ENCODE data around the gene PICALM. TPM values are rescaled to one million over a fixed set of nuclear protein-coding genes. Genes with fewer than 3 reads are reported as not detected.

Gene PICALM, protein sequence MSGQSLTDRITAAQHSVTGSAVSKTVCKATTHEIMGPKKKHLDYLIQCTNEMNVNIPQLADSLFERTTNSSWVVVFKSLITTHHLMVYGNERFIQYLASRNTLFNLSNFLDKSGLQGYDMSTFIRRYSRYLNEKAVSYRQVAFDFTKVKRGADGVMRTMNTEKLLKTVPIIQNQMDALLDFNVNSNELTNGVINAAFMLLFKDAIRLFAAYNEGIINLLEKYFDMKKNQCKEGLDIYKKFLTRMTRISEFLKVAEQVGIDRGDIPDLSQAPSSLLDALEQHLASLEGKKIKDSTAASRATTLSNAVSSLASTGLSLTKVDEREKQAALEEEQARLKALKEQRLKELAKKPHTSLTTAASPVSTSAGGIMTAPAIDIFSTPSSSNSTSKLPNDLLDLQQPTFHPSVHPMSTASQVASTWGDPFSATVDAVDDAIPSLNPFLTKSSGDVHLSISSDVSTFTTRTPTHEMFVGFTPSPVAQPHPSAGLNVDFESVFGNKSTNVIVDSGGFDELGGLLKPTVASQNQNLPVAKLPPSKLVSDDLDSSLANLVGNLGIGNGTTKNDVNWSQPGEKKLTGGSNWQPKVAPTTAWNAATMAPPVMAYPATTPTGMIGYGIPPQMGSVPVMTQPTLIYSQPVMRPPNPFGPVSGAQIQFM
- total RNA-seq (ENCODE audit: low replicate concordance): 280 and 318 TPM in 2 replicates

DNA sequence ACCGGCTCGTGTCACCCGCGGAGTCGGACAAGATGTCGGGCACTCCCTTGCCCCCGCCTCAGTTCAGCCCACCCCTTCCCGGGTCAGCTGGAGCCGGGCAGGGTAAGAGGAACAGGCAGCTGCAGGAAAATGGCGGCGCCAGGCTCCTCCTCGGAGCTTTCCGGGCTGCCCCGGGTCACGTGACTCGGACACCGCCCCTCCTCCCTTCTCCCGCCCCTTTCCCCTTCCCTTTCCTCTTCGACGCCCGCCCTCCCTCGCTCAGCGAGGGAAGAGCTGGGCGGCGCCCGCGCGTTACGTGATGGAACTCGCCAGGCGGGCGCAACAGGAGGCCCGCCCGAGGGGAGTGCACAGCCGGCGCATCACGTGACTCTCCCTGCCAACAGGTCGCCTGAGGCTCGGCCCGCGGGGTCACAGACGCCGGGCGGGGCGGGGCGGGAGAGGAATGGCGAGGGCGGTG lies at the start of gene PICALM:
Gene PICALM, minus strand, starts transcription at position 134 of the 457 bp plus-strand sequence. CDS start 304 bp downstream, outside the sequence.
- peak within 1 kb of the TSS; percentile 90 for H3K4me3 ChIP-seq (ENCODE audit: low read depth, low read length)
- TF ChIP-seq, protein P1, sequence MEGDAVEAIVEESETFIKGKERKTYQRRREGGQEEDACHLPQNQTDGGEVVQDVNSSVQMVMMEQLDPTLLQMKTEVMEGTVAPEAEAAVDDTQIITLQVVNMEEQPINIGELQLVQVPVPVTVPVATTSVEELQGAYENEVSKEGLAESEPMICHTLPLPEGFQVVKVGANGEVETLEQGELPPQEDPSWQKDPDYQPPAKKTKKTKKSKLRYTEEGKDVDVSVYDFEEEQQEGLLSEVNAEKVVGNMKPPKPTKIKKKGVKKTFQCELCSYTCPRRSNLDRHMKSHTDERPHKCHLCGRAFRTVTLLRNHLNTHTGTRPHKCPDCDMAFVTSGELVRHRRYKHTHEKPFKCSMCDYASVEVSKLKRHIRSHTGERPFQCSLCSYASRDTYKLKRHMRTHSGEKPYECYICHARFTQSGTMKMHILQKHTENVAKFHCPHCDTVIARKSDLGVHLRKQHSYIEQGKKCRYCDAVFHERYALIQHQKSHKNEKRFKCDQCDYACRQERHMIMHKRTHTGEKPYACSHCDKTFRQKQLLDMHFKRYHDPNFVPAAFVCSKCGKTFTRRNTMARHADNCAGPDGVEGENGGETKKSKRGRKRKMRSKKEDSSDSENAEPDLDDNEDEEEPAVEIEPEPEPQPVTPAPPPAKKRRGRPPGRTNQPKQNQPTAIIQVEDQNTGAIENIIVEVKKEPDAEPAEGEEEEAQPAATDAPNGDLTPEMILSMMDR (IDR thresholded peaks at IDR 0.05; ENCODE audit: insufficient read depth, low read length): no peak
- DNase-seq (ENCODE audit: low read depth): peak; percentile 97

DNA sequence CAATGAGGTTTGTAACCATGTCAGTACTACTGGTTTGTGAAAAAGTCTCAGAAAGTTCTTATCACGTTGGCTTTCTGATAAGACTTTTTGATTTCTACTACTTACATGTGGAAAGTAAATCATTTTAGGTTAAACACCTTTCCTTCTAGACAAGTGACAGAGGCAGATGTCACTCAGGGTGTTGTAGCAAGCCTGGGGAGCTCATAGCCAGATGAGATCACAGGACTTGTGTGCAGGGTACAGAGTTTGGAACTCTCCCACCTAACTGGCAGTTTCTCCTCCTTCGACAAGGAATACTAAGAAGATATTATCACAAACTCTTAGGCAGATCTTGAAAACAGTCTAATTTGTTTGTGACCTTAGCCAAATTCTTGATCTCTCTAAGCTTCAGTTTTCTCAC lies 49.4 kb upstream of the PICALM start:
- TF ChIP-seq, protein P1 (IDR thresholded peaks at IDR 0.05; ENCODE audit: insufficient read depth, low read length): no peak
- no peak overlapping the region for H3K4me3 ChIP-seq (ENCODE audit: low read depth, low read length)
- DNase-seq (ENCODE audit: low read depth): no peak

DNA sequence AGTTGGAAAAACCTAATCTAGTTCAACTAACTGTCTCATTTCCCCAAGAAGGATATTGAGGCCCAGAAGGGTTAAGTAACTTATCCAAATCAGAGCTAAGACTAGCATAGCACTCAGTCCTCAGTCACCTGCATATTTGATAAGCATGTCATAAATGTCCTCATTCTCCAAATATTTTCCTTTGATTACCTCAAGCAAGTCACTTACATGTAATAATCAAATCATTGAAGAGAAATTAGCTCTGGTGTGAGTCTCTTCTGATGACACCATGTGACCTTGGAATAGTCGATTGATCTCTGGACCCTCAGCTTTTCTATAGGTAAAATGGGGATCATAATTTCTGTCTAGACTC lies 48.8 kb upstream of the PICALM start:
- DNase-seq (ENCODE audit: low read depth): no peak
- H3K4me3 ChIP-seq (ENCODE audit: low read depth, low read length): no peak overlapping the region
- TF ChIP-seq, protein P1 (IDR thresholded peaks at IDR 0.05; ENCODE audit: insufficient read depth, low read length): no peak

DNA sequence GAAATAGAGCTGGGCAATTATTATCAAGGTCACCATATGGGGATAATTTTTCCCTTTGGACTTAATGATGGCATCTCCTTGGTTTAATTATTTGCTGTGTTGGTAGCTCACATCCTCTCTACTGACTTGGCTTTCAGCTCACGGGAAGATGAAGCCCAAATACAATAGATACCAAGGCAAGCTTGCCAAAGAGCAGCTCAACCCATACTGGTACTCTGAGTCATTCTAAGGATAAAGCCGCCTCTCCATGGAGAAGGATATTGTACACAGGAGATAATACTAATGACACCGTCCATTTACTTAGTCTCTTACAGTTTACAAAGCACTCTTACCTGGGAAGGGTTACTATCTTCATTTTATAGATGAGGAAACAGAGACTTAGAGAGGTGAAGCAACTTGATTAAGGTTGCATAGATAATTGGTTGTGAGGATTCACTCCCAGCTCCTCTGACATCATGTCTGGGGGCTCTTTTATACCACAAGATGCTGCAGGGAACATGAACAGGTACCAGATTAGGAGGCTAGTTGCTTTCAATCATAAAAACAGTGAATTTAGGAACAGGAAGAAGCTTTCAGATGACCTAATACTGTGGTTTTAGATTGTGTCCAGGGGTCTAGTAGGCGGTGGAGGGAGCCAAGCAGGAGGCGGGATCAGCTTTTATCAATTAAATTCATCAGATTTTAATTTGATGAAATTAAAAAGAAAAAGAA lies 48.3 kb upstream of the PICALM start:
- H3K4me3 ChIP-seq (ENCODE audit: low read depth, low read length): no peak overlapping the region
- TF ChIP-seq, protein P1 (IDR thresholded peaks at IDR 0.05; ENCODE audit: insufficient read depth, low read length): no peak
- peak; percentile 56 for DNase-seq (ENCODE audit: low read depth)

DNA sequence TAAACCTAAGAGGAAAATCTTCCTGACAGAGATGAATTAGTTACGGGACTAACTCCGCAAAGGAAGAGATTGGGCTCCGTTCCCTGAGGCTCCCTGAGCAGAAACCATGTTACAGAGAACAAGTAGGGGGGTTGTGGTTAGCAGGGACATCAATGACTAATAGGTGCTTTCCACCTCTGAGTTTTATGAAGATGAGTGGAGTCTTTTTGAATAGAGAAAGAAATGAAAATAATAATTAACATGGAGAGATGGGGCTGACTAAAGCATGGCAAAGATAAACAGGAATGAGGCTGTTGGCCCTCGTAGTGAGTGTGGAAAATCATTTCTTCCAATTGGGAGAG lies 47.5 kb upstream of the PICALM start:
- TF ChIP-seq, protein P1 (IDR thresholded peaks at IDR 0.05; ENCODE audit: insufficient read depth, low read length): no peak
- H3K4me3 ChIP-seq (ENCODE audit: low read depth, low read length): no peak overlapping the region
- peak; percentile 93 for DNase-seq (ENCODE audit: low read depth)

DNA sequence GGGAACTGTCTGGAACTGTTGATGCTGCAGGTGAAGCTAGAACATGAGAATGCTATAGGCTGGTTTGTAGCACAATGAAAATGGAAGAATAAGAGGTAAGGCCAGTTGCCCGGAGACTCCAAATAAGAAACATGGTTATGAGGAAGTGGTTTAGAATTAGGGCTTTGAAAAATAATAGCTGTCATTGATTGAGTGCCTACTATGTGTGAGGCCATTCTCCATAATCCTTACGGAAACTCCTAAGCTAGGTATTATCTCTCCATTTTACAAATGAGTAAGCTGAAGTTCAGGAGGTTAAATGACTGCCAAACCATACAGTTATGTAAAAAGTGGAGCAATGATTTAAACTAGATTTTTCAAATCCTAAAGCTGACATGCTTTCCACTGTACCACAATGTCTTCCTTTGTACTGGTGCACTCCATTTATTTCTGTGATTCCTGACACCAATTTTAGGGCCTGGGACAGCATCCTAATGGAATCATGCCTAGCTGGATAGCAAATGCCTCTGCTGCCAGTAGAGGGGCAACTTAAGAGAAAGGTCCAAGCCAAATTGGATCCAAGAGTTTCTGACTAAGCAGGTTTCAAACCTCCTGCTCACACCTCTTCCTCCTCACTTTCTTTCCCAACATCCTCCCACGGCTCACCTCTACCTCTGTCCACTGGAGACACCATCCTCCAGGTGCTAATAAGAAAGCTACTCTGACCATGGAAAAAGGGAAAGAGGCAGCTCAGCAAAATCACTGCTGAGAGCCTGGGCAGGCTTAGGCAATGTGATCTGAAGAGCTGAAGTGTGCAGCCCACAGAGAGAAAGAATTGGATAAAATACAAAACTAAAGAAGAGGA lies 46.9 kb upstream of the PICALM start:
- TF ChIP-seq, protein P1 (IDR thresholded peaks at IDR 0.05; ENCODE audit: insufficient read depth, low read length): peak; percentile 23
- DNase-seq (ENCODE audit: low read depth): peak; percentile 39
- no peak overlapping the region for H3K4me3 ChIP-seq (ENCODE audit: low read depth, low read length)

Measured in fibroblast of the aortic adventitia (primary cell).